HepG2 (cell line): ENCODE measurements around the gene CNTFR. TPM values are rescaled to one million over a fixed set of nuclear protein-coding genes. Genes with fewer than 3 reads are reported as not detected.

ENCODE experiments used
- ATRX ChIP-seq: sonication (generic); formaldehyde crosslinking; IDR thresholded peaks from 2 replicates; pipeline ENCODE4 v1.4.0; 2020; ENCODE audit warnings: missing genetic modification reagents, borderline replicate concordance
- BRCA1 ChIP-seq: sonication (generic); formaldehyde crosslinking; IDR thresholded peaks from 2 replicates; pipeline ENCODE4 v1.4.0; 2020; ENCODE audit warnings: missing genetic modification reagents
- CEBPZ ChIP-seq: IDR thresholded peaks from 2 replicates; pipeline ENCODE4 v1.6.1; 2012; ENCODE audit warnings: low read length, improper control_type of control experiment
- DPF2 ChIP-seq: sonication (generic); formaldehyde crosslinking; IDR thresholded peaks from 2 replicates; pipeline ENCODE4 v1.4.0; 2020; ENCODE audit warnings: mild to moderate bottlenecking, low read depth, missing genetic modification reagents, borderline replicate concordance
- ETV6 ChIP-seq: sonication (generic); formaldehyde crosslinking; conservative IDR thresholded peaks from 2 replicates; pipeline ENCODE4 v1.4.0; 2020; ENCODE audit warnings: missing genetic modification reagents
- FOXO1 ChIP-seq: sonication (generic); formaldehyde crosslinking; IDR thresholded peaks from 2 replicates; pipeline ENCODE4 v1.4.0; 2020; ENCODE audit warnings: missing genetic modification reagents
- HDAC2 ChIP-seq: sonication (generic); formaldehyde crosslinking; IDR thresholded peaks from 2 replicates; pipeline ENCODE4 v1.4.0; 2020; ENCODE audit warnings: missing genetic modification reagents
- JUN ChIP-seq: sonication (generic); formaldehyde crosslinking; IDR thresholded peaks from 2 replicates; pipeline ENCODE4 v1.4.0; 2020; ENCODE audit warnings: mild to moderate bottlenecking, missing genetic modification reagents
- NR2F1 ChIP-seq, 2 experiments: fragments of 450-650 bp in 1 of 2; formaldehyde crosslinking in 1 of 2; IDR thresholded peaks; 2 replicates each; pipeline versions ENCODE4 v1.5.0 to v1.6.1; 2016 to 2020; ENCODE audit warnings: mild to moderate bottlenecking in 1 of 2, missing compliant biosample characterization in 1 of 2, missing genetic modification reagents in 1 of 2, moderate library complexity in 1 of 2
- PPARG ChIP-seq: conservative IDR thresholded peaks from 2 replicates; pipeline ENCODE4 v1.6.1; 2016; ENCODE audit warnings: missing biosample characterization, missing genetic modification reagents
- PRPF4 ChIP-seq: fragments of 200-400 bp; formaldehyde crosslinking; IDR thresholded peaks from 2 replicates; pipeline ENCODE4 v1.6.1; 2016; ENCODE audit warnings: low read length, low read depth; ENCODE audit not compliant: poor library complexity, severe bottlenecking
- SIX4 ChIP-seq: sonication (generic); formaldehyde crosslinking; IDR thresholded peaks from 2 replicates; pipeline ENCODE4 v1.4.0; 2020; ENCODE audit warnings: missing genetic modification reagents
- SMARCE1 ChIP-seq: fragments of 450-650 bp; IDR thresholded peaks from 2 replicates; pipeline ENCODE4 v1.6.1; 2017; ENCODE audit warnings: borderline replicate concordance
- ZFP82 ChIP-seq: sonication (generic); formaldehyde crosslinking; IDR thresholded peaks from 2 replicates; pipeline ENCODE4 v1.5.1; 2020; ENCODE audit warnings: mild to moderate bottlenecking, missing genetic modification reagents, borderline replicate concordance
- ZNF18 ChIP-seq: sonication (generic); formaldehyde crosslinking; IDR thresholded peaks from 2 replicates; pipeline ENCODE4 v1.8.0; 2022; ENCODE audit warnings: mild to moderate bottlenecking, missing genetic modification reagents; ENCODE audit not compliant: insufficient replicate concordance
- ZNF207 ChIP-seq: fragments of 450-650 bp; IDR thresholded peaks from 2 replicates; pipeline ENCODE4 v1.6.1; 2016; ENCODE audit warnings: antibody characterized with exemption, borderline replicate concordance
- ZNF232 ChIP-seq: sonication (generic); formaldehyde crosslinking; IDR thresholded peaks from 2 replicates; pipeline ENCODE4 v1.4.0; 2020; ENCODE audit warnings: missing genetic modification reagents, borderline replicate concordance
- ZNF569 ChIP-seq: sonication (generic); formaldehyde crosslinking; IDR thresholded peaks from 2 replicates; pipeline ENCODE4 v1.5.0; 2020; ENCODE audit warnings: mild to moderate bottlenecking, missing genetic modification reagents, moderate library complexity, borderline replicate concordance
- ZNF644 ChIP-seq: IDR thresholded peaks from 2 replicates; pipeline ENCODE4 v1.6.1; 2016; ENCODE audit warnings: low read depth
- ZNF746 ChIP-seq: sonication (generic); formaldehyde crosslinking; IDR thresholded peaks from 2 replicates; pipeline ENCODE4 v1.8.0; 2022; ENCODE audit warnings: mild to moderate bottlenecking, missing genetic modification reagents
- polyA plus RNA-seq, 8 experiments: library from polyadenylated mRNA; depleted of rRNA in 3 of 8; stranded (reverse) in 7 of 8; unstranded in 1 of 8; fragments of >200 nt; fragmentation: Illumina TruSeq in 4 of 8; extraction: Trizol in 4 of 8; gene quantifications; 2 replicates each; pipeline versions ENCODE4 v1.2.1 to v1.2.3, GENCODE V29; 2011 to 2016; ENCODE audit warnings: low read depth in 4 of 8, missing spikeins in 1 of 8, mixed read lengths in 1 of 8; ENCODE audit not compliant: insufficient read depth in 1 of 8
- total RNA-seq, 5 experiments: library from RNA; depleted of rRNA; stranded (reverse); fragments of >200 nt; fragmentation: Illumina TruSeq; extraction: Trizol; gene quantifications; 2 replicates each; pipeline ENCODE4 v1.2.3, GENCODE V29; 2016; ENCODE audit warnings: low read depth in 1 of 5
- TF ChIP-seq, protein P1 (sequence below): sonication (generic); formaldehyde crosslinking; IDR thresholded peaks from 2 replicates; pipeline ENCODE4 v1.4.0; 2020; ENCODE audit warnings: mild to moderate bottlenecking, missing genetic modification reagents
- TF ChIP-seq, protein P2 (sequence below): sonication (generic); formaldehyde crosslinking; IDR thresholded peaks from 2 replicates; pipeline ENCODE4 v1.4.0; 2020; ENCODE audit warnings: mild to moderate bottlenecking, low read depth, missing genetic modification reagents

The CNTFR gene
- total and polyA plus RNA-seq, 2 of the 13 experiments (the other 11 are each of a cell fraction or from before 2014, with no cell fraction given): not detected

- TF ChIP-seq, protein P1, sequence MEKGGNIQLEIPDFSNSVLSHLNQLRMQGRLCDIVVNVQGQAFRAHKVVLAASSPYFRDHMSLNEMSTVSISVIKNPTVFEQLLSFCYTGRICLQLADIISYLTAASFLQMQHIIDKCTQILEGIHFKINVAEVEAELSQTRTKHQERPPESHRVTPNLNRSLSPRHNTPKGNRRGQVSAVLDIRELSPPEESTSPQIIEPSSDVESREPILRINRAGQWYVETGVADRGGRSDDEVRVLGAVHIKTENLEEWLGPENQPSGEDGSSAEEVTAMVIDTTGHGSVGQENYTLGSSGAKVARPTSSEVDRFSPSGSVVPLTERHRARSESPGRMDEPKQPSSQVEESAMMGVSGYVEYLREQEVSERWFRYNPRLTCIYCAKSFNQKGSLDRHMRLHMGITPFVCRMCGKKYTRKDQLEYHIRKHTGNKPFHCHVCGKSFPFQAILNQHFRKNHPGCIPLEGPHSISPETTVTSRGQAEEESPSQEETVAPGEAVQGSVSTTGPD (CRISPR knock-in tag): no peak
- TF ChIP-seq SMARCE1 (no peak), NR2F1 (CRISPR knock-in tag; IDR thresholded peaks at IDR 0.05) (peak in 1 of 2 experiments; percentile 40; a peak in 1 of 4 replicates), ZNF569 (CRISPR knock-in tag) (no peak), PRPF4 (no peak), FOXO1 (CRISPR knock-in tag) (no peak), ATRX (CRISPR knock-in tag) (no peak), SIX4 (CRISPR knock-in tag) (no peak), ZNF207 (no peak), JUN (no peak), ZNF746 (CRISPR knock-in tag) (peak; percentile 33; the same call in 1 of the 2 replicates), ZNF644 (CRISPR knock-in tag) (no peak), DPF2 (CRISPR knock-in tag) (0 out of 2 replicates have a peak, but pooled peaks have one; percentile 14), ZFP82 (CRISPR knock-in tag) (no peak), BRCA1 (no peak), ETV6 (CRISPR knock-in tag) (no peak), PPARG (CRISPR knock-in tag) (no peak), HDAC2 (CRISPR knock-in tag) (0 out of 2 replicates have a peak, but pooled peaks have one; percentile 18), ZNF232 (CRISPR knock-in tag) (no peak), ZNF18 (CRISPR knock-in tag) (no peak), CEBPZ (no peak)
- TF ChIP-seq, protein P2, sequence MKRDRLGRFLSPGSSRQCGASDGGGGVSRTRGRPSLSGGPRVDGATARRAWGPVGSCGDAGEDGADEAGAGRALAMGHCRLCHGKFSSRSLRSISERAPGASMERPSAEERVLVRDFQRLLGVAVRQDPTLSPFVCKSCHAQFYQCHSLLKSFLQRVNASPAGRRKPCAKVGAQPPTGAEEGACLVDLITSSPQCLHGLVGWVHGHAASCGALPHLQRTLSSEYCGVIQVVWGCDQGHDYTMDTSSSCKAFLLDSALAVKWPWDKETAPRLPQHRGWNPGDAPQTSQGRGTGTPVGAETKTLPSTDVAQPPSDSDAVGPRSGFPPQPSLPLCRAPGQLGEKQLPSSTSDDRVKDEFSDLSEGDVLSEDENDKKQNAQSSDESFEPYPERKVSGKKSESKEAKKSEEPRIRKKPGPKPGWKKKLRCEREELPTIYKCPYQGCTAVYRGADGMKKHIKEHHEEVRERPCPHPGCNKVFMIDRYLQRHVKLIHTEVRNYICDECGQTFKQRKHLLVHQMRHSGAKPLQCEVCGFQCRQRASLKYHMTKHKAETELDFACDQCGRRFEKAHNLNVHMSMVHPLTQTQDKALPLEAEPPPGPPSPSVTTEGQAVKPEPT (CRISPR knock-in tag): no peak
Observed at GRCh38 chr9:34630402-34631154, 41.1 kb upstream of the CNTFR start (continued).
